Measurements from ENCODE around the gene TMEM87A.
"Not testable (repeated sequence)": the region's sequence is repeated elsewhere in the genome, so short reads cannot be mapped to it uniquely, and the experiment has no call there.

The TMEM87A gene, protein sequence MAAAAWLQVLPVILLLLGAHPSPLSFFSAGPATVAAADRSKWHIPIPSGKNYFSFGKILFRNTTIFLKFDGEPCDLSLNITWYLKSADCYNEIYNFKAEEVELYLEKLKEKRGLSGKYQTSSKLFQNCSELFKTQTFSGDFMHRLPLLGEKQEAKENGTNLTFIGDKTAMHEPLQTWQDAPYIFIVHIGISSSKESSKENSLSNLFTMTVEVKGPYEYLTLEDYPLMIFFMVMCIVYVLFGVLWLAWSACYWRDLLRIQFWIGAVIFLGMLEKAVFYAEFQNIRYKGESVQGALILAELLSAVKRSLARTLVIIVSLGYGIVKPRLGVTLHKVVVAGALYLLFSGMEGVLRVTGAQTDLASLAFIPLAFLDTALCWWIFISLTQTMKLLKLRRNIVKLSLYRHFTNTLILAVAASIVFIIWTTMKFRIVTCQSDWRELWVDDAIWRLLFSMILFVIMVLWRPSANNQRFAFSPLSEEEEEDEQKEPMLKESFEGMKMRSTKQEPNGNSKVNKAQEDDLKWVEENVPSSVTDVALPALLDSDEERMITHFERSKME

GRCh38 chr15:42272939-42273899 is at the start of gene TMEM87A, which contains the start of gene GANC:
Gene TMEM87A, minus strand, starts transcription at chr15:42273433. Its CDS starts 35 bp downstream, at chr15:42273398.
Gene GANC, plus strand, starts transcription at chr15:42273201. Its CDS starts 1,281 bp downstream, at chr15:42274482.
- peak; percentile 91 to 95 for DNase-seq (ENCODE audit: low read depth in 2 of 2)

- DNase-seq (ENCODE audit: low read depth in 2 of 2): no peak
Observed at GRCh38 chr15:42319206-42319605, 46.0 kb upstream of the TMEM87A start.

DNA sequence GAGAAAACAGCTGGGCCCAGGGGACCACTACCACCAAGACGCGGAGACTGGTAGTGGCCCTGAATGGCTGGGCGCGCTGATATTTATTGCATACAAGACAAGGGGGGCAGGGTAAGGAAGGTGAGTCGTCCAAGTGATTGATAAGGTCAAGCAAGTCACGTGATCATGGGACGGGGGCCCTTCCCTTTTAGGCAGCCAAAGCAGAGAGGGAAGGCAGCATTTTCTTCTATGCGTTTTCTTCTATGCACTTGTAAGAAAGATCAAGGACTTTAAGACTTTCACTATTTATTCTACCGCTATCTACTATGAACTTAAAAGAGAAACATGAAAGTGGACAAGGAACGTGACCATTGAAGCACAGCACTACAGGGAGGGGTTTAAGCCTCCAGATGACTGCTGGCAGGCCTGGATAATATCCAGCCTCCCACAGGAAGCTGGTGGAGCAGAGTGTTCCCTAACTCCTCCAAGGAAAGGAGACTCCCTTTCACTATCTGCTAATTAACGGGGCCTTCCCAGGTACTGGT is 43.1 kb upstream of the TMEM87A start:
- DNase-seq (ENCODE audit: low read depth in 2 of 2): not testable (repeated sequence)

GRCh38 chr15:42315521-42315920 is 42.3 kb upstream of the TMEM87A start:
- no peak for DNase-seq (ENCODE audit: low read depth in 2 of 2)

DNA sequence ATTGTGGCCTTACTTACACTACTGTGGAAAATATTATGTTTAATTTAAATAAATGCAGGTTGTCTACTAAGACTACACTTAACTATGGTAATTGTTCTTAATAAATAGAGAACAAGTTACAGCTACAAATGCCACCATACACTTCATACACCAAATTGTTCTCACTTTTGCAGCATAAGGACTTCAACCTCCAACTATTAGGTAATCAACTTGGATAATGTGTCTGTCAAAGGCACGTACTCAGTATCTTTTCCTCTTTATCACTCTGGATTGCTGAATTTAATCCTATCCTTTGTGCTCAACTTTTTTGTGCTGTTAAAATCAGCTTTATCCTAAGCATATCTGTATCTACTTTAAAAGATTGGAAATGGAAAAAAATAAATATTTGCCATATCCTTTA is 41.6 kb upstream of the TMEM87A start:
- DNase-seq (ENCODE audit: low read depth in 2 of 2): no peak

- DNase-seq (ENCODE audit: low read depth in 2 of 2): no peak
Observed at GRCh38 chr15:42313463-42313862, 40.2 kb upstream of the TMEM87A start.

- DNase-seq (ENCODE audit: low read depth in 2 of 2): no peak
Observed at GRCh38 chr15:42306681-42307080, 33.4 kb upstream of the TMEM87A start.

DNA sequence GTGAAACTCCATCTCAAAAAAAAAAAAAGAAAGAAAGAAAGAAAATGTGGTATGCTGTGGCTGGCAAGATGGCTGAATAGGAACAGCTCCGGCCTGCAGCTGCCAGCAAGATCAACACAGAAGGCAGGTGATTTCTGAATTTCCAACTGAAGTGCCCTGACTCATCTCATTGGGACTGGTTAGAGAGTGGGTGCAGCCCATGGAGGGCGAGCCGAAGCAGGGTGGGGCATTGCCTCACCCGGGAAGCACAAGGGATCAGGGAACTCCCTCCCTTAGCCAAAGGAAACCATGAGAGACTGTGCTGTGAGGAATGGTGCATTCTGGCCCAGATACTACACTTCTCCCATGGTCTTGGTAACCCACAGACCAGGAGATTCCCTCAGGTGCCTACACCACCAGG is 27.8 kb upstream of the TMEM87A start:
- not testable (repeated sequence) for DNase-seq (ENCODE audit: low read depth in 2 of 2)

DNA sequence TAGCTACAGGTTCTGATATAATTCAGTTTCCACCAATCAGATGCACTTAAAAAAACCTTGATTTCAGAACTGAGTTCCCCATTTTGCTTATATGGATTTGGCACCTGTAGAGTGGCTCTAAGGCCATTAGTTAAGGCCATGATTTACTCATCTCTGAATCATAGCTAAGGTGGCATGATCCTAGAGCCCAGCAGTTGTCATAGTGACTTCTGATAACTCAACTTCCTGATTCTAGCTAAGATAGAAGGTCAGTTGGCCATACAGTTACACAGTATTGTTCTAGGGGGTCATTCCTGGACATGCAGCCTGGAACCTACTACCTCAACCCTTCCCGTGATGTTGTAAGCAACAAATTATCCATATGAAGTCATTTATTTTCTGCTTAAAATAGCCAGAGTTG is 15.9 kb upstream of the TMEM87A start:
- no peak for DNase-seq (ENCODE audit: low read depth in 2 of 2)

GRCh38 chr15:42287931-42288330 is 14.7 kb upstream of the TMEM87A start:
- no peak for DNase-seq (ENCODE audit: low read depth in 2 of 2)

- no peak for DNase-seq (ENCODE audit: low read depth in 2 of 2)
Observed at GRCh38 chr15:42286445-42287029, 13.3 kb upstream of the TMEM87A start.

DNA sequence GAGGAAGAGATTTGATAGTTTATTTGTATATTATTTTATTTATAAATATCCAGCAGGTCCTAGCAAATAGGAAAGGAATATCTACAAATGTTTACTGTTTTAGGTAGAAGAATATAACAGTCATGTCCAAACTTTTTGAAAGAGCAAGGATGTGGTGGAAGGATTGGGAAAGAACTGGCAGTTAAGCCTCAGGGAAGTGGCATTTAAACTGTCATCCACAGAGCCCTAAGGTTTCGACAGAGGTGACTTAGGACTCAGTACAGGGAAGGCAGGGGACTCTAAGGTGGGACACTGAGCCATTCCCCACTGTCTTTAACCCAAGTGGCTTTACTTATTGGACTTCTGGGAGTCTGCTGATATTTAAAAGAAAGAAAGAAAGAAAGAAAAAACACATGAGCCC is 11.8 kb upstream of the TMEM87A start:
- no peak for DNase-seq (ENCODE audit: low read depth in 2 of 2)

GRCh38 chr15:42284551-42284950 is 11.3 kb upstream of the TMEM87A start:
- no peak for DNase-seq (ENCODE audit: low read depth in 2 of 2)

- no peak for DNase-seq (ENCODE audit: low read depth in 2 of 2)
Observed at GRCh38 chr15:42283671-42284070, 10.4 kb upstream of the TMEM87A start.

GRCh38 chr15:42282926-42283325 is 9.7 kb upstream of the TMEM87A start:
- no peak for DNase-seq (ENCODE audit: low read depth in 2 of 2)

GRCh38 chr15:42282344-42282743 is 9.1 kb upstream of the TMEM87A start:
- DNase-seq (ENCODE audit: low read depth in 2 of 2): no peak

DNA sequence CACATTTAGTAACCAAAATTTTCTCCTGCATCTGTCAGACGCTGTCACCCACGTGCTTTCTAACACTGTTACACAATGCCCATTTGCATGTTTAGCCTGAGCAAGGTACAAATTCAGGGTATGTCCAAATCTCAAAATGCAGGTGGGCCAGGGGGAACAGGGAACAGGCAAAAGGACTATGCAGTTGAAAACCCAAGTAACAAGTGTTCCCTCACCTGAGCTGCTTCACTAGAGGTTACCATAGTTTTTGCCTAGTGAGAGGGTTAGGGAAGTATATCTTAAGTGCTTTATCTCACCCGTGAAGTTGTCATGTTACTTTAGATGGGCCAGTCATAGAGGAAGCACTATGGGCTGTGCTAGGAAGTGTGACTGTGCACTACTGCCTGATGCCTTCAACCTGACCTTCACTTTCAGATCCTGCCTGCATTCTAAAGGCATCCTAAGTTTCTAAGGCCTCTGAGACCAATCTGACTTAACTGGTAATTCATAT is 6.0 kb upstream of the TMEM87A start:
- DNase-seq (ENCODE audit: low read depth in 2 of 2): no peak

GRCh38 chr15:42276762-42277161 is 3.5 kb upstream of the TMEM87A start:
- DNase-seq (ENCODE audit: low read depth in 2 of 2): no peak

- no peak for DNase-seq (ENCODE audit: low read depth in 2 of 2)
Observed at GRCh38 chr15:42275780-42276391, 2.7 kb upstream of the TMEM87A start.

GRCh38 chr15:42274702-42274989 is 1.4 kb upstream of the TMEM87A start:
- no peak for DNase-seq (ENCODE audit: low read depth in 2 of 2)
